HL-60 (cell line): ENCODE measurements around the gene BRWD1.

Source experiments
- POLR2AphosphoS5 ChIP-seq: IDR thresholded peaks from 2 replicates; pipeline ENCODE4 v1.6.1; 2012; ENCODE audit warnings: low read depth
- SPI1 ChIP-seq: IDR thresholded peaks from 2 replicates; pipeline ENCODE4 v1.6.1; 2012; ENCODE audit warnings: low read depth, mild to moderate bottlenecking, borderline replicate concordance
- TF ChIP-seq, protein P1 (sequence below): IDR thresholded peaks from one replicate; pipeline ENCODE4 v1.5.1; 2011; ENCODE audit warnings: low read length, control low read depth, inconsistent platforms; ENCODE audit not compliant: insufficient read depth
- TF ChIP-seq, protein P2 (sequence below): IDR thresholded peaks from 2 replicates; pipeline ENCODE4 v1.6.1; 2012; ENCODE audit warnings: low read depth; ENCODE audit not compliant: insufficient replicate concordance

DNA sequence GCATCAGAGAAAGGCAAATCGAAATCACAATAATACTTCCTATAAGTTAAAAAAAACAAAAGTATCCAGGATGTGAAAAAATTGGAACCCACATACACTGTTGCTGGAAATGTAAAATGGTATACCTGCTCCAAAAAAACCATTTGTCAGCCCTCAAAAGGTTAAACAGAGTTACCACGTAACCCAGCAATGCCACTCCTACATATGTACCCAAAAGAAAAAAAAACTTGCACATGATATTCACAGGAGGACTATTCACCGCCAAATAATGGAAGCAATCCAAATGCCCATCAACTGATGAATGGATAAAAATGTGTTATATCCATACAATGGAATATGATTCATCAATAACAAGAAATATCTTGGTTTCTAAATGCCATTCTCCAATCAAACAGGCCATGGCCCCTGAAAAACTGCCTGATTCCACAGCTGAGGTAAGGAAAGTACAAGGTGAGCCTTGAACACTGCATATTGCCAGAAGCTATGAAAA lies 91.4 kb downstream of the BRWD1 start:
- TF ChIP-seq, protein P1, sequence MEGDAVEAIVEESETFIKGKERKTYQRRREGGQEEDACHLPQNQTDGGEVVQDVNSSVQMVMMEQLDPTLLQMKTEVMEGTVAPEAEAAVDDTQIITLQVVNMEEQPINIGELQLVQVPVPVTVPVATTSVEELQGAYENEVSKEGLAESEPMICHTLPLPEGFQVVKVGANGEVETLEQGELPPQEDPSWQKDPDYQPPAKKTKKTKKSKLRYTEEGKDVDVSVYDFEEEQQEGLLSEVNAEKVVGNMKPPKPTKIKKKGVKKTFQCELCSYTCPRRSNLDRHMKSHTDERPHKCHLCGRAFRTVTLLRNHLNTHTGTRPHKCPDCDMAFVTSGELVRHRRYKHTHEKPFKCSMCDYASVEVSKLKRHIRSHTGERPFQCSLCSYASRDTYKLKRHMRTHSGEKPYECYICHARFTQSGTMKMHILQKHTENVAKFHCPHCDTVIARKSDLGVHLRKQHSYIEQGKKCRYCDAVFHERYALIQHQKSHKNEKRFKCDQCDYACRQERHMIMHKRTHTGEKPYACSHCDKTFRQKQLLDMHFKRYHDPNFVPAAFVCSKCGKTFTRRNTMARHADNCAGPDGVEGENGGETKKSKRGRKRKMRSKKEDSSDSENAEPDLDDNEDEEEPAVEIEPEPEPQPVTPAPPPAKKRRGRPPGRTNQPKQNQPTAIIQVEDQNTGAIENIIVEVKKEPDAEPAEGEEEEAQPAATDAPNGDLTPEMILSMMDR: no peak
- TF ChIP-seq POLR2AphosphoS5 (no peak), SPI1 (no peak)
- TF ChIP-seq, protein P2, sequence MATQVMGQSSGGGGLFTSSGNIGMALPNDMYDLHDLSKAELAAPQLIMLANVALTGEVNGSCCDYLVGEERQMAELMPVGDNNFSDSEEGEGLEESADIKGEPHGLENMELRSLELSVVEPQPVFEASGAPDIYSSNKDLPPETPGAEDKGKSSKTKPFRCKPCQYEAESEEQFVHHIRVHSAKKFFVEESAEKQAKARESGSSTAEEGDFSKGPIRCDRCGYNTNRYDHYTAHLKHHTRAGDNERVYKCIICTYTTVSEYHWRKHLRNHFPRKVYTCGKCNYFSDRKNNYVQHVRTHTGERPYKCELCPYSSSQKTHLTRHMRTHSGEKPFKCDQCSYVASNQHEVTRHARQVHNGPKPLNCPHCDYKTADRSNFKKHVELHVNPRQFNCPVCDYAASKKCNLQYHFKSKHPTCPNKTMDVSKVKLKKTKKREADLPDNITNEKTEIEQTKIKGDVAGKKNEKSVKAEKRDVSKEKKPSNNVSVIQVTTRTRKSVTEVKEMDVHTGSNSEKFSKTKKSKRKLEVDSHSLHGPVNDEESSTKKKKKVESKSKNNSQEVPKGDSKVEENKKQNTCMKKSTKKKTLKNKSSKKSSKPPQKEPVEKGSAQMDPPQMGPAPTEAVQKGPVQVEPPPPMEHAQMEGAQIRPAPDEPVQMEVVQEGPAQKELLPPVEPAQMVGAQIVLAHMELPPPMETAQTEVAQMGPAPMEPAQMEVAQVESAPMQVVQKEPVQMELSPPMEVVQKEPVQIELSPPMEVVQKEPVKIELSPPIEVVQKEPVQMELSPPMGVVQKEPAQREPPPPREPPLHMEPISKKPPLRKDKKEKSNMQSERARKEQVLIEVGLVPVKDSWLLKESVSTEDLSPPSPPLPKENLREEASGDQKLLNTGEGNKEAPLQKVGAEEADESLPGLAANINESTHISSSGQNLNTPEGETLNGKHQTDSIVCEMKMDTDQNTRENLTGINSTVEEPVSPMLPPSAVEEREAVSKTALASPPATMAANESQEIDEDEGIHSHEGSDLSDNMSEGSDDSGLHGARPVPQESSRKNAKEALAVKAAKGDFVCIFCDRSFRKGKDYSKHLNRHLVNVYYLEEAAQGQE: no peak
